IMR-90 (cell line): ENCODE measurements around the gene MSI2. TPM values are rescaled to one million over a fixed set of nuclear protein-coding genes. Genes with fewer than 3 reads are reported as not detected.

Experiments used
- ATAC-seq: fragments of 200-7000 bp; cut with Tn5 transposase; 2 replicates; pipeline ENCODE4 v1.9.1; 2020; ENCODE audit warnings: low read depth, mild to moderate bottlenecking, moderate library complexity
- BruUV-seq: library from RNA; stranded (reverse); fragments of 400-500 nt; replicated peaks from 2 replicates; lab custom pipeline; 2021; lab: Mats Ljungman, UMichigan
- CTCF ChIA-PET: fragments of 300-600 bp; formaldehyde crosslinking; extraction: SDS; loops from one replicate; lab custom pipeline; 2021; ENCODE audit warnings: antibody characterized with exemption; lab: Yijun Ruan, JAX
- POLR2A ChIA-PET: fragments of 300-600 bp; sonication (Branson Sonifier 250); formaldehyde crosslinking; loops from one replicate; lab custom pipeline; 2022; ENCODE audit warnings: antibody characterized with exemption; ENCODE audit not compliant: unreplicated experiment; lab: Charles Lee
- DNase-seq: peaks from one replicate; pipeline ENCODE4 v3.0.0; 2013
- H2AFZ ChIP-seq: replicated peaks from 2 replicates; pipeline ENCODE3; 2013; ENCODE audit warnings: low read length, mild to moderate bottlenecking; ENCODE audit not compliant: poor library complexity
- H2AK5ac ChIP-seq: 2 replicates; pipeline ENCODE4 v1.6.1; 2013; ENCODE audit warnings: low read depth, low read length, inconsistent platforms
- H2AK9ac ChIP-seq: replicated peaks from 2 replicates; pipeline ENCODE3; 2013; ENCODE audit warnings: mild to moderate bottlenecking, low read depth, low read length, moderate library complexity; ENCODE audit not compliant: poor library complexity
- H2BK120ac ChIP-seq: 2 replicates; pipeline ENCODE4 v1.6.1; 2013; ENCODE audit warnings: low read depth, low read length, inconsistent platforms
- H2BK15ac ChIP-seq: 3 replicates; pipeline ENCODE4 v1.6.1; 2013; ENCODE audit warnings: low read depth, low read length, inconsistent platforms
- H2BK20ac ChIP-seq: 2 replicates; pipeline ENCODE4 v1.6.1; 2013; ENCODE audit warnings: low read depth, mild to moderate bottlenecking, inconsistent platforms, low read length, moderate library complexity
- H2BK5ac ChIP-seq: 2 replicates; pipeline ENCODE4 v1.6.1; 2013; ENCODE audit warnings: mild to moderate bottlenecking, low read depth, low read length, inconsistent platforms; ENCODE audit not compliant: poor library complexity, severe bottlenecking
- H3K14ac ChIP-seq: replicated peaks from 2 replicates; pipeline ENCODE4 v1.6.1; 2013; ENCODE audit warnings: low read depth, low read length, inconsistent platforms
- H3K18ac ChIP-seq: 2 replicates; pipeline ENCODE4 v1.6.1; 2013; ENCODE audit warnings: low read depth, low read length, control low read depth
- H3K23ac ChIP-seq: 2 replicates; pipeline ENCODE4 v1.6.1; 2013; ENCODE audit warnings: low read depth, low read length, inconsistent platforms
- H3K27ac ChIP-seq: 2 replicates; pipeline ENCODE4 v1.5.1; 2013; ENCODE audit warnings: mild to moderate bottlenecking, control low read depth, low read length; ENCODE audit not compliant: insufficient read depth
- H3K27me3 ChIP-seq: 2 replicates; pipeline ENCODE4 v1.6.1; 2013; ENCODE audit warnings: low read length; ENCODE audit not compliant: control insufficient read depth, insufficient read depth
- H3K36me3 ChIP-seq: 2 replicates; pipeline ENCODE4 v1.6.1; 2013; ENCODE audit warnings: low read length, mixed read lengths; ENCODE audit not compliant: control insufficient read depth, insufficient read depth
- H3K4ac ChIP-seq: 2 replicates; pipeline ENCODE4 v1.6.1; 2013; ENCODE audit warnings: low read depth, low read length, inconsistent platforms
- H3K4me1 ChIP-seq: 2 replicates; pipeline ENCODE4 v1.6.1; 2013; ENCODE audit warnings: low read length, mixed read lengths; ENCODE audit not compliant: control insufficient read depth, insufficient read depth
- H3K4me2 ChIP-seq: 2 replicates; pipeline ENCODE4 v1.6.1; 2013; ENCODE audit warnings: low read depth, mild to moderate bottlenecking, control low read depth, low read length, moderate library complexity
- H3K4me3 ChIP-seq: 2 replicates; pipeline ENCODE4 v1.5.1; 2013; ENCODE audit warnings: low read depth, mild to moderate bottlenecking, control low read depth, low read length, moderate library complexity; ENCODE audit not compliant: insufficient read depth
- H3K56ac ChIP-seq: 2 replicates; pipeline ENCODE4 v1.6.1; 2013; ENCODE audit warnings: low read length, inconsistent platforms; ENCODE audit not compliant: insufficient read depth; ENCODE audit errors: extremely low read depth
- H3K79me1 ChIP-seq, 2 experiments: 2 replicates each; pipeline ENCODE4 v1.6.1; 2013; ENCODE audit warnings: low read length in 2 of 2, inconsistent platforms in 1 of 2, low read depth in 1 of 2
- H3K9ac ChIP-seq: 2 replicates; pipeline ENCODE4 v1.6.1; 2013; ENCODE audit warnings: low read depth, low read length, control low read depth
- H3K9me1 ChIP-seq: 2 replicates; pipeline ENCODE4 v1.6.1; 2013; ENCODE audit warnings: low read length, inconsistent platforms; ENCODE audit not compliant: insufficient read depth
- H3K9me3 ChIP-seq: 2 replicates; pipeline ENCODE4 v1.6.1; 2013; ENCODE audit warnings: low read length; ENCODE audit not compliant: control insufficient read depth, insufficient read depth
- H4K20me1 ChIP-seq: 2 replicates; pipeline ENCODE4 v1.6.1; 2013; ENCODE audit warnings: low read length, inconsistent platforms; ENCODE audit not compliant: insufficient read depth
- H4K5ac ChIP-seq: 2 replicates; pipeline ENCODE4 v1.6.1; 2013; ENCODE audit warnings: mild to moderate bottlenecking, low read depth, low read length, control low read depth
- H4K8ac ChIP-seq, 2 experiments: 2 replicates each; pipeline ENCODE4 v1.6.1; 2013; ENCODE audit warnings: low read depth in 2 of 2, low read length in 2 of 2, control low read depth in 1 of 2, inconsistent platforms in 1 of 2
- H4K91ac ChIP-seq: 2 replicates; pipeline ENCODE4 v1.6.1; 2013; ENCODE audit warnings: low read depth, low read length, inconsistent platforms; ENCODE audit not compliant: insufficient read depth
- BHLHE40 ChIP-seq: fragments of 150-350 bp; IDR thresholded peaks from 2 replicates; pipeline ENCODE4 v1.6.1; 2016; ENCODE audit warnings: mild to moderate bottlenecking, low read depth, low read length
- CEBPB ChIP-seq: IDR thresholded peaks from 2 replicates; pipeline ENCODE4 v1.6.1; 2012; ENCODE audit warnings: low read depth, low read length, improper control_type of control experiment
- CHD1 ChIP-seq: IDR thresholded peaks from 2 replicates; pipeline ENCODE4 v1.6.1; 2012; ENCODE audit warnings: low read depth, low read length, improper control_type of control experiment
- FOS ChIP-seq: fragments of 150-350 bp; IDR thresholded peaks from 2 replicates; pipeline ENCODE4 v1.6.1; 2016; ENCODE audit warnings: low read depth, low read length
- MAFK ChIP-seq: IDR thresholded peaks from 2 replicates; pipeline ENCODE4 v1.6.1; 2012; ENCODE audit warnings: low read depth, low read length, improper control_type of control experiment
- MAZ ChIP-seq: IDR thresholded peaks from 2 replicates; pipeline ENCODE4 v1.6.1; 2012; ENCODE audit warnings: low read depth, mild to moderate bottlenecking, low read length, improper control_type of control experiment, moderate library complexity, borderline replicate concordance
- MXI1 ChIP-seq: IDR thresholded peaks from 2 replicates; pipeline ENCODE4 v1.6.1; 2012; ENCODE audit warnings: low read depth, mild to moderate bottlenecking, low read length, moderate library complexity, borderline replicate concordance
- NFE2L2 ChIP-seq: fragments of 150-350 bp; IDR thresholded peaks from 2 replicates; pipeline ENCODE4 v1.6.1; 2016; ENCODE audit warnings: low read depth, mild to moderate bottlenecking, low read length
- POLR2A ChIP-seq: IDR thresholded peaks from 2 replicates; pipeline ENCODE4 v1.6.1; 2012; ENCODE audit warnings: mild to moderate bottlenecking, low read depth, low read length
- RAD21 ChIP-seq: IDR thresholded peaks from 2 replicates; pipeline ENCODE4 v1.6.1; 2012; ENCODE audit warnings: low read length, improper control_type of control experiment
- RCOR1 ChIP-seq: IDR thresholded peaks from 2 replicates; pipeline ENCODE4 v1.6.1; 2012; ENCODE audit warnings: mild to moderate bottlenecking, low read length, improper control_type of control experiment; ENCODE audit not compliant: insufficient replicate concordance
- RFX5 ChIP-seq: IDR thresholded peaks from 2 replicates; pipeline ENCODE4 v1.8.0; 2012; ENCODE audit warnings: low read depth, mild to moderate bottlenecking, low read length, moderate library complexity
- SMC3 ChIP-seq: fragments of 150-350 bp; IDR thresholded peaks from 2 replicates; pipeline ENCODE4 v1.6.1; 2016; ENCODE audit warnings: low read depth, mild to moderate bottlenecking, antibody characterized with exemption, low read length, moderate library complexity
- USF2 ChIP-seq: fragments of 150-350 bp; IDR thresholded peaks from 2 replicates; pipeline ENCODE4 v1.6.1; 2017; ENCODE audit warnings: mild to moderate bottlenecking, antibody characterized with exemption, low read length, low read depth
- WGBS, 2 experiments: methylation state at CpG; one replicate each; pipeline versions ENCODE4 v1.1.5 to v1.1.7; 2013; ENCODE audit warnings: missing lambda C conversion rate in 2 of 2; ENCODE audit not compliant: insufficient read length in 1 of 2; ENCODE audit errors: extremely low coverage in 2 of 2; 5-methylcytosine and 5-hydroxymethylcytosine counted together
- dilution Hi-C: fragments of 300-500 bp; cut with HindIII; formaldehyde crosslinking; loops from one replicate; pipeline ENCODE4 v1.14.3; 2018; ENCODE audit warnings: low sequenced_read_pairs; ENCODE audit not compliant: unreplicated experiment
- in situ Hi-C: fragments of 300-500 bp; cut with MboI; formaldehyde crosslinking; loops from 3 replicates; pipeline ENCODE4 v1.14.3; 2019; ENCODE audit warnings: low sequenced_read_pairs, inconsistent platforms, mixed read lengths
- intact Hi-C: fragments of 100-400 bp; cut with micrococcal nuclease; formaldehyde crosslinking; loops from 2 replicates; pipeline ENCODE4 v1.10.0; 2022
- polyA plus RNA-seq, 3 experiments: library from polyadenylated mRNA; depleted of rRNA; stranded (reverse); fragments of >200 nt; gene quantifications; 2 replicates each; pipeline ENCODE4 v1.2.3, GENCODE V29; 2012; ENCODE audit warnings: low replicate concordance in 1 of 3
- total RNA-seq: library from RNA; depleted of rRNA; stranded (reverse); fragments of >200 nt; gene quantifications from 2 replicates; pipeline ENCODE4 v1.2.3, GENCODE V29; 2012
- TF ChIP-seq, protein P1 (sequence below): fragments of 150-350 bp; IDR thresholded peaks from 2 replicates; pipeline ENCODE4 v1.6.1; 2016; ENCODE audit warnings: low read depth, mild to moderate bottlenecking, low read length, moderate library complexity, borderline replicate concordance
- TF ChIP-seq, protein P2 (sequence below): conservative IDR thresholded peaks from 2 replicates; pipeline ENCODE4 v1.5.1; 2012; ENCODE audit warnings: mild to moderate bottlenecking, low read depth, low read length, improper control_type of control experiment

MSI2 gene
- total and polyA plus RNA-seq, 2 of the 4 experiments (the other 2 are of a cell fraction) = 13.0 to 16.0 TPM

GRCh38 chr17:57570724-57571344 is 314.5 kb downstream of the MSI2 start:
- Histone ChIP-seq H3K4me3 (no peak overlapping the region), H3K14ac (no peak overlapping the region), H3K27ac (no peak overlapping the region), H2BK5ac (no peak overlapping the region), H2BK120ac (no peak overlapping the region), H3K4me2 (no peak overlapping the region), H3K4ac (no peak overlapping the region), H3K9me3 (no peaks in the 10 kb centered on the region), H3K23ac (no peak overlapping the region), H3K9me1 (no peaks in the 10 kb centered on the region; the same call in 1 of the 2 replicates), H3K4me1 (no peaks in the 10 kb centered on the region), H2BK20ac (no peak overlapping the region), H2AFZ (no peak overlapping the region), H4K20me1 (no peaks in the 10 kb centered on the region), H2AK9ac (no peak overlapping the region), H3K36me3 (no peaks in the 10 kb centered on the region), H4K5ac (no peak overlapping the region), H3K9ac (no peak overlapping the region), H4K91ac (no peak overlapping the region), H2AK5ac (no peak overlapping the region), H4K8ac (no peak overlapping the region), H3K18ac (no peak overlapping the region), H3K27me3 (no peaks in the 10 kb centered on the region), H2BK15ac (no peak overlapping the region), H3K56ac (no peak overlapping the region), H3K79me1 (no peaks in the 10 kb centered on the region)
- dilution Hi-C loops (no loop called here), intact Hi-C loops (no loop called here), in situ Hi-C loops (no loop called here)
- 60% methylated on average over 2 of the region's 10 CpGs; no CpG with 5 or more reads in 1 of the 2 experiments for WGBS, 2 experiments
- DNase-seq = no peak
- no TSS peak for BruUV-seq
- CTCF ChIA-PET = no interaction called here
- TF ChIP-seq SMC3 = no peak
- TF ChIP-seq USF2 = no peak
- TF ChIP-seq RAD21 = no peak
- TF ChIP-seq RCOR1 = no peak
- TF ChIP-seq, protein P1, sequence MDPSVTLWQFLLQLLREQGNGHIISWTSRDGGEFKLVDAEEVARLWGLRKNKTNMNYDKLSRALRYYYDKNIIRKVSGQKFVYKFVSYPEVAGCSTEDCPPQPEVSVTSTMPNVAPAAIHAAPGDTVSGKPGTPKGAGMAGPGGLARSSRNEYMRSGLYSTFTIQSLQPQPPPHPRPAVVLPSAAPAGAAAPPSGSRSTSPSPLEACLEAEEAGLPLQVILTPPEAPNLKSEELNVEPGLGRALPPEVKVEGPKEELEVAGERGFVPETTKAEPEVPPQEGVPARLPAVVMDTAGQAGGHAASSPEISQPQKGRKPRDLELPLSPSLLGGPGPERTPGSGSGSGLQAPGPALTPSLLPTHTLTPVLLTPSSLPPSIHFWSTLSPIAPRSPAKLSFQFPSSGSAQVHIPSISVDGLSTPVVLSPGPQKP = no peak
- no peak for TF ChIP-seq CEBPB
- no peak for TF ChIP-seq RFX5
- TF ChIP-seq MAFK = no peak
- TF ChIP-seq MXI1 = no peak
- TF ChIP-seq POLR2A = no peak
- TF ChIP-seq MAZ = no peak
- TF ChIP-seq BHLHE40 = no peak
- TF ChIP-seq, protein P2, sequence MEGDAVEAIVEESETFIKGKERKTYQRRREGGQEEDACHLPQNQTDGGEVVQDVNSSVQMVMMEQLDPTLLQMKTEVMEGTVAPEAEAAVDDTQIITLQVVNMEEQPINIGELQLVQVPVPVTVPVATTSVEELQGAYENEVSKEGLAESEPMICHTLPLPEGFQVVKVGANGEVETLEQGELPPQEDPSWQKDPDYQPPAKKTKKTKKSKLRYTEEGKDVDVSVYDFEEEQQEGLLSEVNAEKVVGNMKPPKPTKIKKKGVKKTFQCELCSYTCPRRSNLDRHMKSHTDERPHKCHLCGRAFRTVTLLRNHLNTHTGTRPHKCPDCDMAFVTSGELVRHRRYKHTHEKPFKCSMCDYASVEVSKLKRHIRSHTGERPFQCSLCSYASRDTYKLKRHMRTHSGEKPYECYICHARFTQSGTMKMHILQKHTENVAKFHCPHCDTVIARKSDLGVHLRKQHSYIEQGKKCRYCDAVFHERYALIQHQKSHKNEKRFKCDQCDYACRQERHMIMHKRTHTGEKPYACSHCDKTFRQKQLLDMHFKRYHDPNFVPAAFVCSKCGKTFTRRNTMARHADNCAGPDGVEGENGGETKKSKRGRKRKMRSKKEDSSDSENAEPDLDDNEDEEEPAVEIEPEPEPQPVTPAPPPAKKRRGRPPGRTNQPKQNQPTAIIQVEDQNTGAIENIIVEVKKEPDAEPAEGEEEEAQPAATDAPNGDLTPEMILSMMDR = no peak
- TF ChIP-seq FOS = no peak
- TF ChIP-seq NFE2L2 = no peak
- TF ChIP-seq CHD1 = no peak
- POLR2A ChIA-PET = no interaction called here
- no peak; the same call in 1 of the 2 replicates for ATAC-seq
